NCI-H82 (cell line): Measurements from ENCODE around the gene ZDHHC7.

Experiments used
- DNase-seq: peaks from one replicate; lab custom pipeline; 2025; lab: John Stamatoyannopoulos, UW

Gene ZDHHC7

GRCh38 chr16:84993926-84994325, 17.4 kb downstream of the ZDHHC7 start:
- DNase-seq, result no peak

GRCh38 chr16:84992717-84993075, 18.6 kb downstream of the ZDHHC7 start:
- DNase-seq, result no peak

GRCh38 chr16:84990782-84991181, 20.6 kb downstream of the ZDHHC7 start:
- DNase-seq, result no peak

- no peak for DNase-seq
Observed at GRCh38 chr16:84989749-84990620, 21.4 kb downstream of the ZDHHC7 start.

GRCh38 chr16:84988328-84989080, 22.8 kb downstream of the ZDHHC7 start:
- DNase-seq, result no peak

GRCh38 chr16:84986879-84987278, 24.5 kb downstream of the ZDHHC7 start:
- DNase-seq, result no peak

- DNase-seq, result no peak
Observed at GRCh38 chr16:84986102-84986501, 25.2 kb downstream of the ZDHHC7 start.

GRCh38 chr16:84985079-84986065, 26.0 kb downstream of the ZDHHC7 start:
- DNase-seq, result no peak

- DNase-seq, result no peak
Observed at GRCh38 chr16:84982434-84982833, 28.9 kb downstream of the ZDHHC7 start.

GRCh38 chr16:84979516-84979915, 31.8 kb downstream of the ZDHHC7 start:
- DNase-seq, result no peak

GRCh38 chr16:84976644-84977400, 34.5 kb downstream of the ZDHHC7 start:
- DNase-seq, result no peak

GRCh38 chr16:84975522-84975921, 35.8 kb downstream of the ZDHHC7 start:
- DNase-seq, result no peak

- DNase-seq, result no peak
Observed at GRCh38 chr16:84975066-84975465, 36.3 kb downstream of the ZDHHC7 start.

- DNase-seq, result no peak
Observed at GRCh38 chr16:84973776-84974523, 37.4 kb downstream of the ZDHHC7 start.

GRCh38 chr16:84973236-84973635, 38.1 kb downstream of the ZDHHC7 start:
- no peak for DNase-seq

- peak; percentile 75 for DNase-seq
Observed at GRCh38 chr16:84970447-84971127, 40.7 kb downstream of the ZDHHC7 start.

GRCh38 chr16:84967828-84968227, 43.5 kb downstream of the ZDHHC7 start:
- DNase-seq, result no peak

GRCh38 chr16:84965428-84966415, 45.6 kb downstream of the ZDHHC7 start:
- DNase-seq, result no peak
